ENCODE measurements around the gene CA14. TPM values are rescaled to one million over a fixed set of nuclear protein-coding genes. Genes with fewer than 3 reads are reported as not detected.

Gene CA14
- total RNA-seq, 1 donor from 2014 or later = 0.38 TPM

DNA sequence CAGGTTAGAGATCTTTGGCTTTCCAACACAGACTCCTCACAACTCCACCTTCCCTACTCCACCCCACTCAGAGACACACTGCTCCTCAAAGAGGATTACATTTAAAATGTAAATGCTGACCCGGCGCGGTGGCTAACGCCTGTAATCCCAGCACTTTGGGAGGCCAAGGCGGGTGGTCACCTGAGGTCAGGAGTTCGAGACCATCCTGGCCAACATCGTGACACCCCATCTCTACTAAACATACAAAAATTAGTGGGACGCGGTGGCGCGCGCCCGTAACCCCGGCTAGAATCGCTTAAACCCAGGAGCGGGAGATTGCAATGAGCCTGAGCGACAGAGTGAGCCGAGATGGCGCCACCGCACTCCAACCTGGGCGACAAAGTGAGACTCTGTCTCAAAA is 19.8 kb upstream of the CA14 start:
- DNase-seq (no peak), ATAC-seq (no peak)
- TF ChIP-seq, protein P1, sequence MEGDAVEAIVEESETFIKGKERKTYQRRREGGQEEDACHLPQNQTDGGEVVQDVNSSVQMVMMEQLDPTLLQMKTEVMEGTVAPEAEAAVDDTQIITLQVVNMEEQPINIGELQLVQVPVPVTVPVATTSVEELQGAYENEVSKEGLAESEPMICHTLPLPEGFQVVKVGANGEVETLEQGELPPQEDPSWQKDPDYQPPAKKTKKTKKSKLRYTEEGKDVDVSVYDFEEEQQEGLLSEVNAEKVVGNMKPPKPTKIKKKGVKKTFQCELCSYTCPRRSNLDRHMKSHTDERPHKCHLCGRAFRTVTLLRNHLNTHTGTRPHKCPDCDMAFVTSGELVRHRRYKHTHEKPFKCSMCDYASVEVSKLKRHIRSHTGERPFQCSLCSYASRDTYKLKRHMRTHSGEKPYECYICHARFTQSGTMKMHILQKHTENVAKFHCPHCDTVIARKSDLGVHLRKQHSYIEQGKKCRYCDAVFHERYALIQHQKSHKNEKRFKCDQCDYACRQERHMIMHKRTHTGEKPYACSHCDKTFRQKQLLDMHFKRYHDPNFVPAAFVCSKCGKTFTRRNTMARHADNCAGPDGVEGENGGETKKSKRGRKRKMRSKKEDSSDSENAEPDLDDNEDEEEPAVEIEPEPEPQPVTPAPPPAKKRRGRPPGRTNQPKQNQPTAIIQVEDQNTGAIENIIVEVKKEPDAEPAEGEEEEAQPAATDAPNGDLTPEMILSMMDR (IDR thresholded peaks at IDR 0.05) = no peak
- H3K4me1 ChIP-seq = peaks cover 16% of the 10 kb centered on the region
- H3K9me3 ChIP-seq = no peaks in the 10 kb centered on the region
- H3K27ac ChIP-seq = no peak overlapping the region
- intact Hi-C loops (cut with DNase I) = no loop called here
- no peaks in the 10 kb centered on the region for H3K36me3 ChIP-seq
- H3K27me3 ChIP-seq (ENCODE audit: low read depth) = no peaks in the 10 kb centered on the region
- H3K4me3 ChIP-seq = no peak overlapping the region

DNA sequence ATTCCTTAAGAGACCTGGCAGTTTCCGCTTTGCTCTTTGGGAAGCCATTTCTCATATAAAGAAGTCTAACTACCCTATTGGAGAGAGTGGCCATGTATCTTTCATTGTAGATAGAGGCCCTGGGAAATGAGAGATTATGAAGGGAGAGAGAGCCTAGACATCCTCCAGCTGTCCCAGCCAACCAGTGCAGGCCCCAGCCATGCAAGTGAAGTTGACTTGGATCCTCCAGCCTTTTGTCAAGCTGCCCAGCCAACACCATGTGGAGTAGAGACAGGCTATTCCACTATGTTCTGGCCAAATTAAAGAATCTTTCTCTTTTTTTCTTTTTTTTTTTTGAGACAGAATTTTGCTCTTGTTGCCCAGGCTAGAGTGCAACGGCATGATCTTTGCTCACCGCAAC is 14.6 kb upstream of the CA14 start:
- intact Hi-C loops (cut with DNase I) = no loop called here
- H3K27ac ChIP-seq = no peak overlapping the region
- no peak overlapping the region for H3K4me3 ChIP-seq
- no peaks in the 10 kb centered on the region for H3K9me3 ChIP-seq
- TF ChIP-seq, protein P1 (IDR thresholded peaks at IDR 0.05) = no peak
- DNase-seq (no peak), ATAC-seq (no peak)
- H3K4me1 ChIP-seq = no peaks in the 10 kb centered on the region
- H3K36me3 ChIP-seq = no peaks in the 10 kb centered on the region
- no peaks in the 10 kb centered on the region for H3K27me3 ChIP-seq (ENCODE audit: low read depth)

DNA sequence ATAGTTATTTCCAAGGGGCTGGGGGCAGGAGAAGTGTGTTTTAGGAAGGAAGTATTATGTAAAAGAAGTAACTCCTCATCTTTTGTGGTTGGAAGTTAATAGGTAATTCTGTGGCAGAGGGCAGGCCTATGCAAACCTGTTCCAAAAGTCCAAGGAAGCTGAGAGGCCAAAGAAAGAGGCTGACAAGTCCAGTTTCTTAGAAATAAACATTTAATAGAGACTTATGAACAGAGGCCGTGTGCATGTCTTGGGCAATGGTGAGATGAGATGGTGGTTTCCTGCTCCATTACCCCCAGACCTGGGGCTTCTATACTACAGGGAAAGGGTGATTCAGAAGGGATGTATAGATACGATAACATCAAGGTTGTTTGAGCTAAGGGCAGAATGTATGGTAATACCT is 7.6 kb upstream of the CA14 start:
- TF ChIP-seq, protein P1 (IDR thresholded peaks at IDR 0.05) = no peak
- intact Hi-C loops (cut with DNase I) = no loop called here
- H3K27me3 ChIP-seq (ENCODE audit: low read depth) = no peaks in the 10 kb centered on the region
- H3K36me3 ChIP-seq = no peaks in the 10 kb centered on the region
- no peak overlapping the region for H3K27ac ChIP-seq
- H3K9me3 ChIP-seq = no peaks in the 10 kb centered on the region
- DNase-seq (no peak), ATAC-seq (no peak)
- no peaks in the 10 kb centered on the region for H3K4me1 ChIP-seq
- H3K4me3 ChIP-seq = no peak overlapping the region

DNA sequence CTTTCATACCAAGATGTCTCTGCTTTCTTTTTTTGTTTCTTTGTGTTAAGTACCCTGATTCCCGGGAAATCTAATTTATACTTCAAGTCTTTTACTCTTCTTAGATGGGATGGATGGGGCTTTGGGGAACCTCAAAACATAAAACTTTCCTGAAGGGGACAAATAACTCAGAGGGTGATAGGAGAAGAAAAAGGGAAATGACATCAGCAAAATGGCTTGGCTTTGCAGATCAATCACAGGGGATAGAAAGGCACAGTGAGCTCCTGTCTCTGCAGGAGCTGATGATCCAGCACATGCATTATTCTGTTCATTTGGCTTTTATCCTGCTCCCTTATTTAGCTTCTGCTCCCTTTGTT is 1.4 kb upstream of the CA14 start:
- peak overlapping the region; percentile 44 for H3K4me3 ChIP-seq
- no peaks in the 10 kb centered on the region for H3K9me3 ChIP-seq
- intact Hi-C loops (cut with DNase I) = no loop called here
- peaks cover 17% of the 10 kb centered on the region for H3K4me1 ChIP-seq
- no peaks in the 10 kb centered on the region for H3K36me3 ChIP-seq
- ATAC-seq = no peak
- peaks cover 16% of the 10 kb centered on the region for H3K27me3 ChIP-seq (ENCODE audit: low read depth)
- H3K27ac ChIP-seq = peak overlapping the region; percentile 72
- TF ChIP-seq, protein P1 (IDR thresholded peaks at IDR 0.05) = no peak
- no peak for DNase-seq

DNA sequence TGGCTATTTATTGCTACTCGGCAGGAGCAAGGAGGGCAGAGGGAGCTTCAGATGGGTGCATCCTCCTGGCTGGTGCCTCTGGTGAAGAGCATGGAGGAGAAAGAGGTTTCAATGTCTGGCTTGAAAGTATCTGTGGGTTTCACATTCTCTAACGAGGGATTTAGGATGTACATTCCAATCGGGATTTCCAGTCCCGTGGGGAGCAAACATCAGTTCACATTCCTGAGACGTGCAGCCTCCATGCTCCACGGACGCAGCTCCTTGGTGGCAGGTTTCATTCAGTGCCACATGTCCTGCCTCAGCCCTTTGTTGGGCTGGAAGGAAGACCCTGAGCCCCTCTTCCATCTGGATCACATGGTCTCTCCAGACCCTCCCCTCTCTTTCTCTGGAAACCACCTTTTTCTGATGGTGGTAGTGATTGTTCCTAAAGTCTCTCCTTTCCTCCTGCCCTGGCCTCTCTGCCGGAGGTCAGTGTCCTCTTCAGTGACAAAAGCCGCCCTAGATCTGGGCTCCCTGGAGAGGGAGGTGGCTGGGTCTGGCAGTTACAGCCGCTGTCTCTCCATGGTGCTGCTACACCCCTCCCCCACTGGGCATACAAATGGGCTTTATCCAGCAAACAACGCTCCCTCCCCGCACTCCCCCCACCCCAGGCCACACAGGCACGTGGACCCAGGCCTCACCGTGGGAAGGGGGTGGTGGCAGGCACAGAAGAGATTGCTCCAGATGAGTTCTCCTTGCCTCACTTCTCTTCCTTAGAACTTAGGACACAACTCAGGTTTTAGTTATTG is 826 bp upstream of the CA14 start:
- ATAC-seq = no peak
- Histone ChIP-seq H3K4me3 (no peak overlapping the region), H3K27ac (no peak overlapping the region)

More for the DNA sequence above, 826 bp upstream of the CA14 start:
- Histone ChIP-seq H3K9me3 (no peaks in the 10 kb centered on the region), H3K27me3 (ENCODE audit: low read depth) (peaks cover 16% of the 10 kb centered on the region), H3K4me1 (peaks cover 17% of the 10 kb centered on the region), H3K36me3 (no peaks in the 10 kb centered on the region)
- no peak for DNase-seq
- intact Hi-C loops (cut with DNase I) = no loop called here
- TF ChIP-seq, protein P1 (IDR thresholded peaks at IDR 0.05) = no peak

All from lower lobe of right lung (tissue), 2 donors.